Keratinocyte (primary cell): ENCODE results near the gene RANBP10. TPM values are rescaled to one million over a fixed set of nuclear protein-coding genes. Genes with fewer than 3 reads are reported as not detected.

Experiments used
- DNase-seq: peaks from one replicate; pipeline ENCODE4 v3.0.0-alpha.2; 2011; ENCODE audit warnings: low read depth, missing footprints, low spot score
- FAIRE-seq: peaks from 2 replicates; lab custom pipeline; 2011; peaks lifted over from hg19 to GRCh38; lab: Jason Lieb, UNC
- H2AFZ ChIP-seq: 2 replicates; pipeline ENCODE4 v1.6.0; 2012; ENCODE audit warnings: low read length, control low read depth, inconsistent platforms; ENCODE audit not compliant: control insufficient read depth
- H3K27ac ChIP-seq: 2 replicates; pipeline ENCODE4 v1.5.1; 2011; ENCODE audit warnings: low read length; ENCODE audit not compliant: control insufficient read depth, insufficient read depth
- H3K27me3 ChIP-seq: 3 replicates; pipeline ENCODE4 v1.6.0; 2011; ENCODE audit warnings: low read length; ENCODE audit not compliant: control insufficient read depth, insufficient read depth; ENCODE audit errors: extremely low read depth
- H3K36me3 ChIP-seq, 2 experiments: 2 replicates in 1 of 2; 3 replicates in 1 of 2; pipeline ENCODE4 v1.5.1; 2011; ENCODE audit warnings: low read length in 2 of 2, mild to moderate bottlenecking in 1 of 2; ENCODE audit not compliant: control insufficient read depth in 2 of 2, insufficient read depth in 2 of 2; ENCODE audit errors: extremely low read depth in 1 of 2
- H3K4me1 ChIP-seq: 3 replicates; pipeline ENCODE4 v1.5.1; 2011; ENCODE audit warnings: low read length; ENCODE audit not compliant: control insufficient read depth, insufficient read depth; ENCODE audit errors: extremely low read depth
- H3K4me2 ChIP-seq: 3 replicates; pipeline ENCODE4 v1.6.0; 2011; ENCODE audit warnings: low read depth, low read length; ENCODE audit not compliant: control insufficient read depth, insufficient read depth; ENCODE audit errors: extremely low read depth
- H3K4me3 ChIP-seq, 3 experiments: fragments of 200-600 bp in 1 of 3; sonication (generic) in 1 of 3; 2 replicates in 2 of 3; 3 replicates in 1 of 3; pipeline ENCODE4 v1.5.1; 2011 to 2016; ENCODE audit warnings: low read length in 3 of 3, mild to moderate bottlenecking in 3 of 3, control low read depth in 2 of 3, inconsistent platforms in 1 of 3, low read depth in 1 of 3, mixed read lengths in 1 of 3, mixed run types in 1 of 3, moderate library complexity in 1 of 3; ENCODE audit not compliant: control insufficient read depth in 2 of 3, insufficient read depth in 2 of 3; ENCODE audit errors: extremely low read depth in 1 of 3
- H3K79me2 ChIP-seq: 2 replicates; pipeline ENCODE4 v1.6.0; 2012; ENCODE audit warnings: low read length; ENCODE audit not compliant: control insufficient read depth, insufficient read depth
- H3K9ac ChIP-seq: 3 replicates; pipeline ENCODE4 v1.6.0; 2011; ENCODE audit warnings: low read length; ENCODE audit not compliant: control insufficient read depth, insufficient read depth; ENCODE audit errors: extremely low read depth
- H3K9me1 ChIP-seq: 3 replicates; pipeline ENCODE4 v1.6.0; 2011; ENCODE audit warnings: low read length; ENCODE audit not compliant: control insufficient read depth, insufficient read depth; ENCODE audit errors: extremely low read depth
- H3K9me3 ChIP-seq: 2 replicates; pipeline ENCODE4 v1.5.1; 2012; ENCODE audit warnings: low read depth, low read length; ENCODE audit not compliant: control insufficient read depth
- H4K20me1 ChIP-seq: 3 replicates; pipeline ENCODE4 v1.6.0; 2011; ENCODE audit warnings: low read length; ENCODE audit not compliant: control insufficient read depth, insufficient read depth; ENCODE audit errors: extremely low read depth
- CTCF ChIP-seq, 3 experiments: IDR thresholded peaks in 1 of 3; conservative IDR thresholded peaks in 1 of 3; optimal IDR thresholded peaks in 1 of 3; 2 replicates in 2 of 3; 3 replicates in 1 of 3; pipeline versions ENCODE3 to v1.5.1; 2011; ENCODE audit warnings: low read length in 3 of 3, mild to moderate bottlenecking in 3 of 3, moderate library complexity in 2 of 3, control low read depth in 1 of 3, inconsistent platforms in 1 of 3; ENCODE audit not compliant: insufficient read depth in 2 of 3; ENCODE audit errors: extremely low read depth in 1 of 3
- EZH2 ChIP-seq: IDR thresholded peaks from one replicate; pipeline ENCODE4 v1.6.1; 2012; ENCODE audit warnings: inconsistent platforms, mild to moderate bottlenecking, low read length, moderate library complexity
- dilution Hi-C: fragments of 300-500 bp; cut with MboI; formaldehyde crosslinking; loops from one replicate; pipeline ENCODE4 v1.7.0; 2020; ENCODE audit warnings: low sequenced_read_pairs; ENCODE audit not compliant: extremely low pct_ligation_motif_present
- polyA plus RNA-seq, 5 experiments: library from polyadenylated mRNA; depleted of rRNA in 3 of 5; stranded (reverse) in 3 of 5; stranded (forward) in 1 of 5; unstranded in 1 of 5; fragments of >200 nt; gene quantifications; 1 replicate in 1 of 5; 2 replicates in 3 of 5; 3 replicates in 1 of 5; pipeline versions ENCODE4 v1.2.1 to v1.2.3, GENCODE V29; 2011 to 2012; ENCODE audit warnings: missing spikeins in 2 of 5, low read depth in 1 of 5, low replicate concordance in 1 of 5

Gene RANBP10
- polyA plus RNA-seq, 1 donor (not counting 4 experiments of a cell fraction or from before 2014, with no cell fraction given): 9.5 TPM

- no peak for TF ChIP-seq EZH2
- TF ChIP-seq CTCF (optimal IDR thresholded peaks at IDR 0.05 in 1 of 3, IDR thresholded peaks at IDR 0.05 in 1 of 3, conservative IDR thresholded peaks at IDR 0.05 in 1 of 3; ENCODE audit: extremely low read depth in 1 of 3, insufficient read depth in 2 of 3, low read length in 3 of 3): no peak
- no peak overlapping the region for H2AFZ ChIP-seq
- no peak overlapping the region for H3K4me2 ChIP-seq
- H3K4me3 ChIP-seq: no peak overlapping the region
- dilution Hi-C loops: no loop called here
- DNase-seq (no peak), FAIRE-seq (no peak)
- H3K9me1 ChIP-seq: peaks cover 2% of the 10 kb centered on the region
- H3K79me2 ChIP-seq: peaks cover 44% of the 10 kb centered on the region
- no peak overlapping the region for H3K9ac ChIP-seq
- H3K27me3 ChIP-seq: no peaks in the 10 kb centered on the region
- no peaks in the 10 kb centered on the region for H3K9me3 ChIP-seq
- peaks cover 10% of the 10 kb centered on the region for H3K4me1 ChIP-seq
- H4K20me1 ChIP-seq: no peaks in the 10 kb centered on the region
- H3K27ac ChIP-seq: no peak overlapping the region
- peaks cover 10 to 14% of the 10 kb centered on the region in 2 experiments for H3K36me3 ChIP-seq
Measured at GRCh38 chr16:67801883-67802282, 4.5 kb downstream of the RANBP10 start.

GRCh38 chr16:67801241-67801640 lies 5.1 kb downstream of the RANBP10 start:
- H3K79me2 ChIP-seq: peaks cover 45% of the 10 kb centered on the region

More at GRCh38 chr16:67801241-67801640, 5.1 kb downstream of the RANBP10 start:
- Histone ChIP-seq H3K4me1 (peaks cover 10% of the 10 kb centered on the region), H3K4me3 (no peak overlapping the region), H3K9me1 (peaks cover 2% of the 10 kb centered on the region), H2AFZ (no peak overlapping the region), H4K20me1 (no peaks in the 10 kb centered on the region), H3K4me2 (no peak overlapping the region), H3K27me3 (no peaks in the 10 kb centered on the region), H3K9me3 (no peaks in the 10 kb centered on the region), H3K9ac (no peak overlapping the region), H3K27ac (no peak overlapping the region), H3K36me3 (peaks cover 10 to 14% of the 10 kb centered on the region in 2 experiments)
- TF ChIP-seq EZH2 (no peak), CTCF (optimal IDR thresholded peaks at IDR 0.05 in 1 of 3, IDR thresholded peaks at IDR 0.05 in 1 of 3, conservative IDR thresholded peaks at IDR 0.05 in 1 of 3; ENCODE audit: extremely low read depth in 1 of 3, insufficient read depth in 2 of 3, low read length in 3 of 3) (no peak)
- DNase-seq (no peak), FAIRE-seq (no peak)
- dilution Hi-C loops: no loop called here
